Measurements from ENCODE around the gene CD163.
"Not testable (repeated sequence)": the region's sequence is repeated elsewhere in the genome, so short reads cannot be mapped to it uniquely, and the experiment has no call there.

Gene CD163

GRCh38 chr12:7451756-7452155 is 51.8 kb downstream of the CD163 start:
- DNase-seq (ENCODE audit: low read depth in 2 of 3, low spot score in 1 of 3), result no peak

GRCh38 chr12:7450667-7451066 is 52.9 kb downstream of the CD163 start:
- DNase-seq (ENCODE audit: low read depth in 2 of 3, low spot score in 1 of 3), result no peak

DNA sequence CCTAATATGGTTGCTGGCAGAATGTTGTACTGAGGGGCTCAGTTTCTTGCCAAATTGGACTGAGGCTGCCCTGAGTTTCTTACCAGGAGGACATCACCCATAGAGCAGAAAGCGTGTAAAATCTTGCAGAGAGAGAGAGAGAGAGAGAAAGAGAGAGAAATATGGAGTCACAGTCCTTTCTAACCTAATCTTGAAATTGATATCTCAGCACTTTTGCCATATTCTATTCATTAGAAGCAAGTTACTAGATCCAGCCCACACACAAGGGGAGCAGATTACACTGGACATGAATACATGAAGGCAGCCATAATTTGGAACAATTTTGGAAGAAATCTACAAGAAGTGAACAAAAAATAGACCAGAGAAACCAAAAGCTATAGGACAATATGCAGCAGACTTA is 55.5 kb downstream of the CD163 start:
- no peak for DNase-seq (ENCODE audit: low read depth in 2 of 3, low spot score in 1 of 3)

DNA sequence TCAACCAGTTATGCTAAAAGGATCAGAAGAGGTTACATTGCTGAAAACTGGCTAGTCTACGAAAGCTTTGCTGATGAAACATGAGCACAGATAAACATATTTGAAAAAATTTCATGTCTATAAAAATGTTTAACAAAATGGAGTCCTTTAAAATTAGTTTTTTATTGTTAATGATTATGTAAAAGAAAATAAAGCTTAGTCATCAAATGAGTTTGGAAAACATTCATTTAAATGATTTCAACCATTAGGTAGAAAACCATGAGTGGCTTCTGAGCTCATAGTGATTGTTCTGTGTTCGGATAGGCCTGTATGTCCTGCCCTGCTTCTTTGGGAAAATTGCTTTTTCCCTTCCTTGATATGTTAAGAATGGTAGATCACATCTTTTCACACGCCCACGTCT is 59.0 kb downstream of the CD163 start:
- no peak for DNase-seq (ENCODE audit: low read depth in 2 of 3, low spot score in 1 of 3)

GRCh38 chr12:7444076-7444475 is 59.5 kb downstream of the CD163 start, which contains the start of gene CD163L1:
Gene CD163L1, minus strand, starts transcription at chr12:7444153. Its CDS starts 26 bp downstream, at chr12:7444127.
- DNase-seq (ENCODE audit: low read depth in 2 of 3, low spot score in 1 of 3), result no peak

- no peak for DNase-seq (ENCODE audit: low read depth in 2 of 3, low spot score in 1 of 3)
Measured at GRCh38 chr12:7441216-7441615, 62.4 kb downstream of the CD163 start.

DNA sequence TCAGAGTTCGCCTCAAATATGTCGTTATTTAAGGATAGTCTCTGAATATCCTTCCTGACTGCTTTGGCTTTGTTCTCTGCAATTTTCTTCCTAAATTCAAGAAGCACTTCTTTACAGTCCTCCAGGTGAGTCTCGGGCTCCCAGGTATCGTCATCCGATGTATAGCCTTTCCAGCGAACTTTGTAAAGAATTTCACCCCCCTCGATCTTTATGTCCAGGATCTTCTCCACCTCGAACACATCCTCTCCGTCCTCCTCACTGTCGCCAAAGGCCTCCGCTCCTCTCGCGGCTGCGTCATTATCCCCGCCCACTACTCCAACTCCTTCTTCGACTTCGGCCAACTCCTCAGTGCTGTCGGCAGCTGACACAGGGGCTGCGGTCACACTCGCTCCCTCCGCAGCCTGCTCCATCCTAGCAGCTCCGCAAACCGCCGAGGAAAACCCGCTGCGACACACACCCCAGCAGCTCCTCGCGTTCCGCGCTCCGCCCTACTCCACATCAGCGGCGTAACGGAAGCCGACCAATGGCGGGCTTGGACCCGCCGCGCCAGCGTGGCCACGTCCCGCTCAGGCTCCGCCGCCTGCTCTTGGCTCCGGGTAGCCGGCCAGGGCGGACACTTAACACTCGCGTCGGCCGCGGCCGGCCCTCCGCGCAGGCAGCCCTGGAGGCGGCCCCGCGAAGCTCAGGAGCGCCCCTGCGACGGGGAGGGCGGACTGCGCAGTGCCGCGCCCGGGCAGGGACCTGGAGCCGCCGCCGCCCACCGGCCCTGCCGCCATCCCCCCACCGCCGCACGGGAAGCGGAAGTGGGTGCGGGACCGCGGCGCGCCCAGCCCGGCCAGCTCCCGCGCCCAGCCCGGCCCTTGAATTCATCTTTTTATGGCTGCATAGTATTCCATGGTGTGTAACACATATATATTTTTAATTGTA is 63.7 kb downstream of the CD163 start:
- peak; percentile 10 to 24 (median 20) for DNase-seq (ENCODE audit: low read depth in 2 of 3, low spot score in 1 of 3)

GRCh38 chr12:7438291-7438995 is 65.1 kb downstream of the CD163 start:
- DNase-seq (ENCODE audit: low read depth in 2 of 3, low spot score in 1 of 3), result not testable (repeated sequence)

- DNase-seq (ENCODE audit: low read depth in 2 of 3, low spot score in 1 of 3), result not testable (repeated sequence)
Measured at GRCh38 chr12:7437494-7437893, 66.1 kb downstream of the CD163 start.

DNA sequence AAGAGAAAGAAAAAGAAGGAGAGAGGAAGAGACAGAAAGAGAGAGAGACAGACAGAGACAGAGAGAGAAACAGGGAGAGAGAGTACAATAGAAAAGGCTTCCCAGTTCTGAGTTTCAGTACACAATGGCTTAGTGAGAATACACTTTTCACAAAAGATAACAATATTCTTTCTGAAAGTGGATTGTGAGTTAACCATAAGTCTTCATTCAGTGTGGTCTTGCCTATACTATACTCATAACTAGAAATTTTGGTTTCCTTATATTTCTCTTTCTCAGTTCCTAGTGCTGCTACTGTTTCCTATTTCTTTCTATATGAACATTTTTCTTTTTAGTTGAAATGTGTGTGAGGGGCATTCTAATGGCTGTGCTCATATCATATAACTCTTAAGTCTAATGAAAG is 68.9 kb downstream of the CD163 start:
- DNase-seq (ENCODE audit: low read depth in 2 of 3, low spot score in 1 of 3), result no peak

DNA sequence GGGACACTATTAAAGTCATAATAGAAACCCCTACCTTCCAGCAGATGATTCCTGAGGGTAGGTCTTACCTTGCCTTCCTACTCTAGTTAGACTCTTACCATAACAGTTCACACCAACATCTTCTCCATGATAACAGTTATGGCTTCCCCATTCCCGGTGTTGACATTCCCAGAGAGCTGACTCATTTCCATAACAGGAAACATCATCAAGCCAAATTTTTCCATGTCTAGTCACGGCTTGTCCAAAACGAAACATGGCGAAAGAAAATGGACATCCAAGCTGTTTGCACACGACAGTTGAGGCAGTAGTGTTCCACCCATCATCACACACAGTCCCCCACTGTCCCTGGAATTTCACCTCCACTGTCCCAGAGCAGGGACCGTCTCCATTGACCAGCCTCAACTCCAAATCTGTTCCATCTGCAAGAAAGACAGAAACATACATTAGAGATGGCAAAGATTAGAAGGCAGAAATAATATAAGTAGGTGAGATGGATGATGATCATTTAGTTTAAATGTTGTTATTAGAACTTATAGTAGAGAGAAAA is 70.2 kb downstream of the CD163 start:
- DNase-seq (ENCODE audit: low read depth in 2 of 3, low spot score in 1 of 3), result no peak

GRCh38 chr12:7431993-7432685 is 71.4 kb downstream of the CD163 start:
- no peak for DNase-seq (ENCODE audit: low read depth in 2 of 3, low spot score in 1 of 3)

Measured in stimulated activated CD4-positive, alpha-beta T cell treated with anti-CD3 and anti-CD28 coated beads, Interleukin-12 subunit alpha, Interleukin-12 subunit beta, amount 100 ng/mL, for 48 hours (primary cell).